HG03439 (cell line): ENCODE measurements around the gene GPR35.
"Not testable (repeated sequence)": the region's sequence is repeated elsewhere in the genome, so short reads cannot be mapped to it uniquely, and the experiment has no call there.

ENCODE experiments used
- ATAC-seq: cut with Tn5 transposase; IDR thresholded peaks from one replicate; pipeline ENCODE4 v1.9.1; 2021; ENCODE audit warnings: mild to moderate bottlenecking, moderate library complexity; ENCODE audit not compliant: unreplicated experiment

The GPR35 gene

DNA sequence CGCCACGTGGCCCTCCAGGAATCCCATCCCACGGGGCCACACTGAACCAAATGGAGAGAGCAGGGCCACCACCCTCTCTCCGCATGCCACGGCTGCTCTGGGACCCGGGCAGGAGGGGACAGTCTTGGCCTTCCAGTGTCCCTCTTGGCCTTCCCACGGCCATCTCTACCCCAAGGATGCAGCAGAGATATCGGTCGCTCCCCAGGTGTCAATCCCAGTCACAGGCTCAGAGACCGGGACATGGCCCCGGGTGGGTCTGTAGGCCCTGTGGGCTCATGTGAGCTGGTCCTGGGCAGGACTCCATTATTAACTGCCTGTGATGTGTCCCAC, 23.5 kb upstream of the GPR35 start:
- ATAC-seq = no peak

GRCh38 chr2:240602266-240603050, 22.8 kb upstream of the GPR35 start:
- ATAC-seq = no peak

GRCh38 chr2:240603081-240603835, 22.0 kb upstream of the GPR35 start:
- no peak for ATAC-seq

- ATAC-seq = no peak
Measured at GRCh38 chr2:240603846-240604245, 21.4 kb upstream of the GPR35 start.

- no peak for ATAC-seq
Measured at GRCh38 chr2:240604291-240604938, 20.9 kb upstream of the GPR35 start.

GRCh38 chr2:240604939-240605716, 20.2 kb upstream of the GPR35 start:
- ATAC-seq = no peak

DNA sequence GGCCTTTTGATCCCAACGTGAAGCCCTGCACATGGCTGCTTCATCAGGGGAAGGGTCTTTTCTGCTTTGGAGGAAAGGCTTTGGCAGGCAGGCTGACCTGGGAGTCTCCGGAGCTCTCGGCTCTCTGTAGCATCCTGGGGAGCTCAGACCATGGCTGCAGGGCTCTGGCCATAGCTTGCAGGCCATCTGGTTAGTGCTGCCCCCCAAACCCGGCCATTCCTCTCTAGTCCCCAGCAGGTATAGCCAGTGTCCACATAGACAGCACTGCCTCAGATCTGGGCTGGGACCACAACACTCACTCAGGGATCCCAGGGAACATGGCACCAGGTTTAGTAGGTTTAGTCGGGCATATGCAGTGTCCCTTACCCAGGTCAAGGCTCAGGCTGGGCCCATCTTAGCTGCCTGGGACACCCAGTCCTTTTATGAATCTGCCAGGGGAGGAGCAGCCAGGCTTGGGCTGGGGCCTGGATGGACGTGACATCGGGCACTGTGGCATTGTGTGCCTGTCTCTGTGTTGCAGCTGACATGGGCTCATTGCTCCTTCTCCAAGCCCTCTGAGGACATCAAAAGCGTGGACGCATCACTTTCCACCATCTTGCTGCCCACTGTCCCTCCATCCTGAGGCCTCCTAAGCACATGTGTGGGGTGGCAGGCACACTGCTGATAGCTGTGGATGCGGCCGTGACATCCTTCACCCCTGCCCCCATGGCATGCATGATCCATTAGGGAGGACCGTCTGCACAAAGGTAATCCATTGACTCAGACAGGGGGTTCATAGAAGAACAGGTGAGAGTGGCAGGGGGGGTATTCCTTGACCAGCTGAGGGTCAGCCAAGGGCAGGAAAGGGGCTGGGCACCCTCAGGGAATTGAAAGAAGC, 19.2 kb upstream of the GPR35 start:
- no peak for ATAC-seq

DNA sequence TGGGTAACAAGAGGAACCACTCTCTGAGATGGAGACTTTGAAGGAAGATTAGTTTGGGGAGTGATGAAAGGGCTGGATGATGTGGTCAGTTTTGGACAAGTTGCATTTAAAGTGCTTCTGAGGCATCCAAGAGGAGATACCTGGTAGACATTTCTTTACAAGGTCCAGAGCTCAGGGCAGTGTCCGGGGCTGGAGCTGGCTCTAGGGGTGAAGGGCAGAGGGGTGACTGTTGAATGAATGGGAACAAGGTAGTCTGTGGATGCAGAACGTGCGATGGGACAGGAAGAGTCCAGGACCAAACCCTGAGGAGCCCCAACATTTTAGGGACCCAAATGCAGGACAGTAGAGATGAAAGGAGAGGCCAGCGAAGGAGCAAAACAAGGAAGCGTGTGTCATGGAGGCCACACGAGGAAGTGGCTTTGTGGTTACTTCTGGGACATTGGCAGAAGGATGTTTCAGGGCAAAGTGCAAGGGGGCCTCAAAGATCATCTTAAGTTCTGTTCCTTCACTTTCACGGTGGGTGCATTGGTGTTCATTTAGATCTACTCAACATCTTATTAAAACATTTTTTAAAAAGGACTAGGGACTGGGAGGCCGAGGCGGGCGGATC, 13.6 kb upstream of the GPR35 start:
- ATAC-seq = no peak

DNA sequence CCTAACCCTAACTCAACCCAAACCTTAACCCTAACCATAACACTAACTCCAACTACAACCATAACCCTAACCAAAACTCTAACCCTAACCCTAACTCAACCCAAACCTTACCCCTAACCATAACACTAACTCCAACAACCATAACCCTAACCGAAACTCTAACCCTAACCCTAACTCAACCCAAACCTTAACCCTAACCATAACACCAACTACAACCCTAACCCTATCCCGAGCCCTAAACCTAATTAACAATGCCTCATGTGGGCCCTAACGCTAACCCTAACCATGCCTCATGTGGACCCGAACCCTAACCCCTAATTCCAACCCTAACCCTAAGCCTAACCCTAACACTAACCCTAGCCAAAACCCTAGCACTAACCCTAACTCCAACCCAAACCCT, 11.5 kb upstream of the GPR35 start:
- no peak for ATAC-seq

- no peak for ATAC-seq
Measured at GRCh38 chr2:240614391-240614790, 10.9 kb upstream of the GPR35 start.

DNA sequence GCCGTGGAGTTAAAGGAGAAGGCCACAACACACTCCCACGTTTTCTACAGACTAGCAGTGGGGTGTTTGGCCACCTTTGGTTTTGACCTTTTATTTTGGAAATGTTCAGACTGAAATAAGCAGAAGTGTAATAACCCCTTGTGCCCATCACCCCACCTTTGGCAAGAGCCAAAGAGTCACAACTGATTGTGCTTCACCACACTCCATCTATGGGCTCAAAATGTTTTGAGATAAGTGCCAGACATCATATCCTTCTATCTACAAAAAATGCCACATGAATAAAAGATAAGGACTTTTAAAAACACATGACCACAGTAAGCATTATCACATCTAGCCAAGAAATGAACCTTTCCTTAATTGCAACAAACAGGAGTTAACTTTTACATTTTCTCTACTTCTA, 9.9 kb upstream of the GPR35 start:
- ATAC-seq = no peak

DNA sequence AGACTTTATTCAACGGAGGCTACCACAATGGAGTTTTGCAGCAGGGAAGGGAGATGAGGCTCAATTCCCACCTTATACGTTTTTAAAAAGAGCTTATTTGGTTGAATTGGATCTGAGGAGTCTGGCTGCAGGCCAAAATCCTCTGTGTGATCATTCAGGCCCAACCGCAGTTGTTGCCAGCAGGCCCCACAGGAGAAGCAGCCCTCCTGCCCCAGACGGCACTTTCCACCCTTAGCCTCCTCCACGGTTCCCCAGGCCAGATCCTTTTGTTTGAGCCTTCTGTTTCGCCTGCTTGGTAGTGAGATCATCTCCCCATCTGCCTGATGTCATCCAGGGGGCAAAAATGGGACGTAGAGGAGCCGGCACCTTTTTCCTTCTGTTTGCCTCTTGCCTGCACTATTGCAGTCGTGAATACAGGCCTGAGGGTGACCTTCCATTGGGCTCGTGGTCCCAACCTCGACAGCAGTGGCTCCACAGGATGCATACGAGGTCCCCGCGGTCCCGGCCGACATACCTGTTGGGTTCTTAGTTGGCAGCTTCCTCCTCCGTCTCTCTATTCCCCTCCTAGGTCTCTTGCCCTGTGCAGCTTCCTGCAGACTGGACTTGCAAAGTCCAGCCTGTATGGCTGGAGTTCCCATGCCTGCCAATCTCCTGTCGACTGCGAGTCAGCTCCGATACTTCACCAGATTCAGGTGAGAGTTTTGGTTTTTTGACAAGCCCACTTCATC, 9.3 kb upstream of the GPR35 start:
- no peak for ATAC-seq

GRCh38 chr2:240616860-240617666, 8.2 kb upstream of the GPR35 start:
- not testable (repeated sequence) for ATAC-seq

DNA sequence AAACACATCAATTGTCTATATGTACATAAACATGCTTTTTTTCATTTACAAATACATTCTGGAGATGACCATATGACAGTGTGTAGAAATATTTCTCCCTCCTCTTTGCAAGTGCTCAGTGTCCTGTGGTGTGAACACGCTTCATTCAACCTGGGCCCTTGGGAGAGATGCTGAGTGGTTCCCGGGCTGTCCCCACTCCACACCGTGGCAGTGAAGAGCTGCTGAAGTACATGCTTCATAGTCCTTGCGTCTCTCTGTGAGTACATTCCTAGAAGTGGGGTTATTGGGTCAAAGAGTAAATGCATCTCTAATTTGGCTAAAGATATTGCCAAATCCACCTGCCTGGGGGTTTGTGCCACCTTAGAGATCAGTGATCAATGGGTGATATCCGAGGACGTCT, 6.5 kb upstream of the GPR35 start:
- no peak for ATAC-seq

- no peak for ATAC-seq
Measured at GRCh38 chr2:240619506-240620148, 5.7 kb upstream of the GPR35 start.

DNA sequence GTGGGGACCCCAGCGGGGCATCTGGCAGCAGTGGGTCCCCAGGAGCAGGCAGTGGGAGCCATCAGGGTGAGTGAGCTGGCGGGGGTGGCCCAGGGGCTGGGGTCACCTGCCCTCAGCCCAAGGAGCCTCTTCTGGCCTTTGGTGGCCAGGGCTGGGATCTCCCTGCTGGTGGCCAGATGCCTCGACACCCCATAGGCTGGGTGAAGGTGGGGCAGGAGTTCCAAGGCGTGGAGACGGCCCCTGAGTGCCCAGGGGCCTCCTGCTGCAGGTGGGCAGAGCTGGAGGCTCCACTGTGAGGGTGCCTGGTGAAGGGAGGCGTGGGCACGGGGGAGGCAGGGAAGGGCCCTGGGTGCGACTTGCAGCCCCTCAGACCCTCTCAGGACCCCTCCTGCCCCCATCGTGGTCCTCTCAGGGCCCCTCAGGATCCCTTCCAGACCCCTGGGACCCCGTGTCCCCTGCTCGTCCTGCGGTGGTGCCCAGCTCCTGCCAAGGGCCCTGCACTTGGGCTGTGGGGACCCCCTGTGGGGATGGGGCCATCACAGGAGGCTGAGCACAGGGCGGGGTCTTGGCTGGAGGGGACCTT, 5.0 kb upstream of the GPR35 start:
- no peak for ATAC-seq

DNA sequence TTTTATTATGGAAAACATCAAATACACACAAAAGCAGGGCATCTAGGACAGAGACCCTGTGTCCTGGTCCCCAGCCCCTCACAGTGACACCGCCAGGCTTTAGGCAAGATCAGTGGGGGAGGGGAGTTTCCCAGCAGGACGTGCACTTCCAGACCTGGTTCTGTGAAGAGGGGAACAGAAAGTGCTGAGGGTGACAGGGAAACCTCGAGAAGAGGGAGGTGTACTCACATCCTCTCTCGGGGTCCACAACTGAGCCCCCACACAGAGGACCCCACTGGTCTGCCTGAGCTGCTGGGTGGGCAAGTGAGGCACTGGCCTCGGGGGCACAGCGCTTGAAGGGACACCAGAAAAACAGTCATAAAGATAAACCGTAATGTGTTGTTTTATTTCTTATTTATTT, 4.4 kb upstream of the GPR35 start:
- no peak for ATAC-seq

DNA sequence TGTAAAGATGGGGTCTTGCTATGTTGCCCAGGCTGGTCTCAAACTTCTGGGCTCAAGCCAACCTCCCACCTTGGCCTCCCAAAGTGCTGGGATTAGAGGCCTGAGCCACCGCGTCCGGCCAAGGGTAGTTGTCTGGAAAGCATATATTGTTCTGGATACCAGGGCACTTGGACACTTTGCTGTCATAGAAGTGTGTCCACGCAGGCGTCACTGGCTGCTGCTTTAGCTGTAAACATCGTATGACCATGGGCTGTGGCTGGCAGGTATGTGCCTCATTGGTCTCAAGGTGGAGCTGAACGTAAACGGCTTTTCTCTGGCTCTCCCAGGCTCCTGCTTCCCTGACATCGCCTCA, 3.2 kb upstream of the GPR35 start:
- ATAC-seq = no peak
